HCT116 (cell line): ENCODE data around the gene NR2C2.

Experiments used
- CBX3 ChIP-seq: IDR thresholded peaks from 2 replicates; pipeline ENCODE4 v1.6.1; 2012; ENCODE audit warnings: low read depth
- EZH2 ChIP-seq: fragments of 200-600 bp; sonication (generic); IDR thresholded peaks from 2 replicates; pipeline ENCODE4 v1.6.1; 2017; ENCODE audit warnings: antibody characterized with exemption, mixed run types
- EZH2phosphoT487 ChIP-seq: fragments of 200-600 bp; IDR thresholded peaks from 2 replicates; pipeline ENCODE4 v1.6.1; 2018; ENCODE audit warnings: antibody characterized with exemption, borderline replicate concordance
- FOSL1 ChIP-seq: IDR thresholded peaks from 2 replicates; pipeline ENCODE4 v1.6.1; 2012; ENCODE audit warnings: low read depth
- TF ChIP-seq, protein P1 (sequence below), 3 experiments: fragments of 200-600 bp in 1 of 3; sonication (generic) in 1 of 3; IDR thresholded peaks in 2 of 3; conservative IDR thresholded peaks in 1 of 3; 2 replicates each; pipeline ENCODE4 v1.5.1; 2012 to 2017; ENCODE audit warnings: low read depth in 2 of 3, low read length in 2 of 3, antibody characterized with exemption in 1 of 3, borderline replicate concordance in 1 of 3, control low read depth in 1 of 3, mild to moderate bottlenecking in 1 of 3, mixed read lengths in 1 of 3, mixed run types in 1 of 3, moderate library complexity in 1 of 3; ENCODE audit not compliant: insufficient read depth in 1 of 3

DNA sequence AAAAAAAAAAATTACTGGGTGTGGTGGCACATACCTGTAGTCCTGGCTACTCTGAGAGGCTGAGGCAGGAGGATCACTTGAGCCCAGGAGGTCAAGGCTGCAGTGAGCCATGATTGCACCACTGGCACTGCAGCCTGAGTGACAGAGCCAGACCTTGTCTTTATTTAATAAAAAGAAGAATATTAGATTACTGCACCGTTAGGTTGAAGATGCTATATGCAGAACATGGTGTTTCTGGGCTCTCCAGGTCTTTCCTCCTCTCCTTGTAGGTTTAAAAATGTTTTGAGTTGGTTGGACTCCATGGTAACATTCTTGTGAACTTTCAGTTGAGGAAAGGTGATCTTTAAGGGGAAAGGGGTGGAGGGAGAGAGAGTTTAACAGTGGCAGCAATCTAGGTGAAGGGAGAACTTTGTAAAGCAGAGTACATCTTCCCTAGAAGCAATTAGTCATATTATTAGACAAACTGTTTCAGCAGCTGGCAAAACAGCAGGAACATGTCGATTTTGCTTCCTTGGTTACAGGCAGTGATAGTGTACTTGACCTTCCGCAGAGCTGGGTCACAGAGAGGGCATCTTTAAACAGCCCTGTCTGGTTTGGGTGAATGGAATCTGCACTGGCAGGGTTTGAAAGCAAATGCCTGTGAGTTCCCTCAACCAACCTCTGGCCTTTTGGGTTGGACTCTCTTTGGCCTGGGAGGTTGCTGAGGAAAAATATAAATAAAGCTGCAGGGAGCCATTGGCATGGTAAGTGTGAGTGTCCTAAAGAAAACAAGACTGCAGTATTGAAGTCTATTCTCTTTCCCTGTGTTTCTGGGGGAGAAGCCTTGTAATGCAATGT, 42.8 kb downstream of the NR2C2 start:
- TF ChIP-seq FOSL1 (no peak), EZH2phosphoT487 (no peak), CBX3 (no peak), EZH2 (no peak)
- TF ChIP-seq, protein P1, sequence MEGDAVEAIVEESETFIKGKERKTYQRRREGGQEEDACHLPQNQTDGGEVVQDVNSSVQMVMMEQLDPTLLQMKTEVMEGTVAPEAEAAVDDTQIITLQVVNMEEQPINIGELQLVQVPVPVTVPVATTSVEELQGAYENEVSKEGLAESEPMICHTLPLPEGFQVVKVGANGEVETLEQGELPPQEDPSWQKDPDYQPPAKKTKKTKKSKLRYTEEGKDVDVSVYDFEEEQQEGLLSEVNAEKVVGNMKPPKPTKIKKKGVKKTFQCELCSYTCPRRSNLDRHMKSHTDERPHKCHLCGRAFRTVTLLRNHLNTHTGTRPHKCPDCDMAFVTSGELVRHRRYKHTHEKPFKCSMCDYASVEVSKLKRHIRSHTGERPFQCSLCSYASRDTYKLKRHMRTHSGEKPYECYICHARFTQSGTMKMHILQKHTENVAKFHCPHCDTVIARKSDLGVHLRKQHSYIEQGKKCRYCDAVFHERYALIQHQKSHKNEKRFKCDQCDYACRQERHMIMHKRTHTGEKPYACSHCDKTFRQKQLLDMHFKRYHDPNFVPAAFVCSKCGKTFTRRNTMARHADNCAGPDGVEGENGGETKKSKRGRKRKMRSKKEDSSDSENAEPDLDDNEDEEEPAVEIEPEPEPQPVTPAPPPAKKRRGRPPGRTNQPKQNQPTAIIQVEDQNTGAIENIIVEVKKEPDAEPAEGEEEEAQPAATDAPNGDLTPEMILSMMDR (IDR thresholded peaks at IDR 0.05 in 2 of 3, conservative IDR thresholded peaks at IDR 0.05 in 1 of 3; ENCODE audit: borderline replicate concordance in 1 of 3, insufficient read depth in 1 of 3, low read depth in 2 of 3, low read length in 2 of 3) = no peak
